AG09319 (cell line): Measurements from ENCODE around the gene DHRS13.

Experiments used
- DNase-seq: peaks from one replicate; pipeline ENCODE4 v3.0.0-alpha.2; 2010; ENCODE audit warnings: low read depth; ENCODE audit errors: extremely low read depth
- TF ChIP-seq, protein P1 (sequence below): IDR thresholded peaks from 2 replicates; pipeline ENCODE4 v1.5.1; 2011; ENCODE audit warnings: low read depth, mild to moderate bottlenecking, inconsistent platforms, low read length, moderate library complexity

Gene DHRS13

GRCh38 chr17:28885951-28886350 is 16.9 kb downstream of the DHRS13 start:
- DNase-seq, result no peak
- TF ChIP-seq, protein P1, sequence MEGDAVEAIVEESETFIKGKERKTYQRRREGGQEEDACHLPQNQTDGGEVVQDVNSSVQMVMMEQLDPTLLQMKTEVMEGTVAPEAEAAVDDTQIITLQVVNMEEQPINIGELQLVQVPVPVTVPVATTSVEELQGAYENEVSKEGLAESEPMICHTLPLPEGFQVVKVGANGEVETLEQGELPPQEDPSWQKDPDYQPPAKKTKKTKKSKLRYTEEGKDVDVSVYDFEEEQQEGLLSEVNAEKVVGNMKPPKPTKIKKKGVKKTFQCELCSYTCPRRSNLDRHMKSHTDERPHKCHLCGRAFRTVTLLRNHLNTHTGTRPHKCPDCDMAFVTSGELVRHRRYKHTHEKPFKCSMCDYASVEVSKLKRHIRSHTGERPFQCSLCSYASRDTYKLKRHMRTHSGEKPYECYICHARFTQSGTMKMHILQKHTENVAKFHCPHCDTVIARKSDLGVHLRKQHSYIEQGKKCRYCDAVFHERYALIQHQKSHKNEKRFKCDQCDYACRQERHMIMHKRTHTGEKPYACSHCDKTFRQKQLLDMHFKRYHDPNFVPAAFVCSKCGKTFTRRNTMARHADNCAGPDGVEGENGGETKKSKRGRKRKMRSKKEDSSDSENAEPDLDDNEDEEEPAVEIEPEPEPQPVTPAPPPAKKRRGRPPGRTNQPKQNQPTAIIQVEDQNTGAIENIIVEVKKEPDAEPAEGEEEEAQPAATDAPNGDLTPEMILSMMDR, result no peak

DNA sequence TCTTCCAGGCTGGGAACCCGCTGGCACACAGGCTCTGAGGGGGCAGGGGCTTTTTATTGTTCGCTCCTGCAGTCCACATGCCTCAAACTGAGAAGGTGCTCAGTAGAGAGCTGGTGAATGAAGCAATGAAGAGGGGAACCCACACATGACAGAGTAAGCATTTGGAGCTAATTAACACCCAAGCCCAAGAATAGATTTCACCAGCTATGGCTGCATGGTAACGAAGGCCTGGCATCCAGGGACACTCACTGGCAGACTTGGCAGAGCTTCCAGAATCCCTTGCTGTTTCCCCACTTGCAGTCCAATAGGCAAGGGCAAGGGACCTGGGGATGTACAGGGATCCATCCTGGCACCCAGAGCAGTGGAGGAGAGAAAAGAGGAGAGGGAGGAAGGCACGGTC is 17.5 kb downstream of the DHRS13 start:
- TF ChIP-seq, protein P1, result no peak

DNA sequence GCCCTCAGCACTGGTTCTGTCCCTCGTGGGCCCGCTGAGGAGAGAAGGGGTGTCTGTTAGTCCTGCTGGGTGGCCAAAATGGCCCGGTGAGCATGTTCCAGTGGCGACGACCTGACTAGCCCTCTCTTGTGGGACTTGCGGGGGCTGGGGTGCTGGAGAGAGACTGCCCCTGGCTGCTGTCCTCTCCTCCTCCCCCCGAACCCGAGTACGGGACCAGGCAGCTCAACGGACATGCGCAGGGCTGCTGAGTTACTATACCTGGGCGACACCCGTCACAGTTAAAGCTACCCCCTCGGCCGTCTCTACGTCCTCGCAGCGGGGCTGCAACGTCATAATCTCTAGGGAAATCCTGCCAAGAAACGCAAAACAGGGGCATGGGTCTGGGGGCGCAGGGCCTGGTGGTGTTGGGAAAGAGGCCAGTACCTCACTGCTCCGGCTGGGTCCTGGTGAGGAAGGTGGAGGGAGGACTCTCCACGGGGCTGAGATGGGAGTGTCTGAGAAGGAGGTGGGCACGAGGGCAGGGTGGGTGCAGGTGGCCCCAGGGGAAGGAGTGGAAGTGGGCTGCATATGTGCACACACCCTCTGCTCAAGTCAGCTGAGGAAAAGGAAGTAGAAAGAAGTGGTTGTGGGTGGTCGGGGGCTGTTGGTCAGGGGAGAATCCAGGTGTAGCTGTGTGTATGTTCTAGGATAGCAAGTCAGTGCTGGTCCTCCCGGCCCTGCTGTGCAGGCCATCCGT is 18.7 kb downstream of the DHRS13 start:
- TF ChIP-seq, protein P1, result no peak
- no peak for DNase-seq

More for the DNA sequence above, 17.5 kb downstream of the DHRS13 start:
- no peak for DNase-seq

DNA sequence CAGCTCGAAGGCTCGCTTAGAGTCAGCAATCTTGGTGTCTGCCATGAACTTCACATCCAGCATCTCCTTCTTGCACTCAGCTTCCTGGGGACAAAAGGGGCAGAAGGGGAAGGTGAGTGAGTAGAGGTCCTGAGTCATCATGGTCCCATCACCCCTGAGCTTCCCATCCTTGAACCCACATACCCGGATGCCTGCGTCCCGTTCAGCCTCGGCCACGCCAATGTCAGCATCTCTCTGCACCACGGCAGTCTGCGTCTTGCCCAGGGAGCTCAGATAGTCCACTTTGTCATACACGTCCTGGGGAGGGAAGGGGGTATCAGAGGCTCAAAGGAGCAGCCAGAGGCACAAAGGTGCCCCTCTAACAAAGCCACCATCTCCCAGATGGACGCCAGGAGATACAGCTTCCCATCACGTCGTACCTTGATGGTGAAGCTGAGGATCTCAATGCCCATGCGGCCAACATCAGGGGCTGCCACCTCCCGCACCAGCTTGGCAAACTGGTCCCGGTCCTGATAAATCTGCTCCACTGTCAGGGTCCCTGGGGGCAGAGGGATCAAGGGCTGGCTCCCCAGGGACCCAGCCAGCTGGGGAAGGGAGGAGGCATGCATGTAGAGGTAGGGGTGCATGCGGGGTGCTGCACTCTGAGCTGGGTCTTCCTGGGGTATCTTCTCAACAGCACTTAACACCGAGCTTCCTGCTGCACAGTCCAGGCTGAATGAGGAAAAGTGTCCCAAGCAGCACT is 20.6 kb downstream of the DHRS13 start:
- TF ChIP-seq, protein P1, result no peak
- DNase-seq, result no peak

DNA sequence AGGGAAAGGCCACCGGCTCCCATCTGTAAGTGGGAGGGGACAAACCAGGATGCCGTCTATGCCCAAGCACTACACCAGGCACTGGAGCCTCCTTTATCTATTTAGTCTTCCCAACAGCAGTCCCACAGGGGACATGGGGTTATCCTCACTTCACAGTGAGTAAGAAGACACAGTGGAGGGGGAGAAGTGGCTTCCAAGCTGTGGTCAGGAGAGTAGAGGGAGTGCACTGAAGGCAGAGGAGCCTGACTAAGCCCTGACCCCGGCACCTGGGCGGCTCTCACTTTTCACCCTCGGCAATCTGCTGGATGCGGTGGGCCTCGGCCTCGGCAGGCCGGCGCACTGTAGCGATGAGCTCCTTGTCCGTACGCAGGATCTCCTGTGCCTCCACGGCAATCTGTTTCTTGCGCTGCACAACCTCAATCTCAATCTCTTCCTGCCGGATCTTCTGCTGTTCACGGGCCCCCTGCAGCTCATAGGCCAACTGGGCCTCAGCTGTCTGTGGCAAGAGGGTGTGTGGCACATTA is 21.3 kb downstream of the DHRS13 start:
- no peak for DNase-seq
- TF ChIP-seq, protein P1, result no peak

GRCh38 chr17:28880572-28880945 is 22.3 kb downstream of the DHRS13 start:
- TF ChIP-seq, protein P1, result no peak
- DNase-seq, result no peak
